Type B pancreatic cell (in vitro differentiated cells): ENCODE measurements around the gene RELL2. TPM values are rescaled to one million over a fixed set of nuclear protein-coding genes. Genes with fewer than 3 reads are reported as not detected.

Experiments used
- DNase-seq: peaks from one replicate; pipeline ENCODE4 v3.0.0; 2021; ENCODE audit warnings: mixed read lengths; ENCODE audit not compliant: unreplicated experiment; ENCODE audit errors: extremely low spot score
- H3K27ac Mint-ChIP-seq: 2 replicates; pipeline ENCODE4 v1.8.0; 2021; ENCODE audit warnings: mild to moderate bottlenecking, mixed read lengths
- H3K27me3 Mint-ChIP-seq: 2 replicates; pipeline ENCODE4 v1.8.0; 2021; ENCODE audit warnings: mixed read lengths
- H3K36me3 Mint-ChIP-seq: 2 replicates; pipeline ENCODE4 v1.8.0; 2021; ENCODE audit warnings: mixed read lengths
- H3K4me1 Mint-ChIP-seq: one replicate; pipeline ENCODE4 v1.8.0; 2021; ENCODE audit warnings: mixed read lengths; ENCODE audit not compliant: unreplicated experiment
- H3K4me3 Mint-ChIP-seq: 2 replicates; pipeline ENCODE4 v1.8.0; 2021; ENCODE audit warnings: mild to moderate bottlenecking, mixed read lengths
- H3K9me3 Mint-ChIP-seq: 2 replicates; pipeline ENCODE4 v1.8.0; 2021; ENCODE audit warnings: mixed read lengths
- total RNA-seq: library from RNA; stranded (reverse); gene quantifications from 2 replicates; pipeline ENCODE4 v1.2.1, GENCODE V29; 2021; ENCODE audit warnings: low replicate concordance
- TF ChIP-seq, protein P1 (sequence below): fragments of 200-600 bp; sonication (generic); conservative IDR thresholded peaks from 2 replicates; pipeline ENCODE4 v1.5.0; 2021; ENCODE audit warnings: antibody characterized with exemption, mild to moderate bottlenecking

Gene RELL2
- total RNA-seq, 1 donor from 2014 or later = 8.1 TPM

DNA sequence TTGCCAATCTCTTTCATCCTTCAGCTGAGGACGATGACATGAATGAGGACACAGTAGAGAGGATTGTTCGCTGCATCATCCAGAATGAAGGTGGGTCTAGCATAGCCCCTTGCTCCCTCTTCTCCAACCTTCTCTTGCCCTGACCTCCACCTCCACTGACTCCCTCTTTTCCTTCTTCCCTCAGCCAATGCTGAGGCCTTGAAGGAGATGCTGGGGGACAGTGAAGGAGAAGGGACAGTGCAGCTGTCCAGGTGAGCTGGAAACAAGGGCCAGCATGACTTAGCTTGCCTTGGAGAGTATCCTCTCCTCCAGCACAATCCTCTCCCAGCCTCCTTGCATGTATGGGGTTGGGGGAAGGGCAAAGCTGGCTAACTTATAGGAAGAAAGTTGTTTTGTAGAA is 2.0 kb downstream of the RELL2 start:
- TF ChIP-seq, protein P1, sequence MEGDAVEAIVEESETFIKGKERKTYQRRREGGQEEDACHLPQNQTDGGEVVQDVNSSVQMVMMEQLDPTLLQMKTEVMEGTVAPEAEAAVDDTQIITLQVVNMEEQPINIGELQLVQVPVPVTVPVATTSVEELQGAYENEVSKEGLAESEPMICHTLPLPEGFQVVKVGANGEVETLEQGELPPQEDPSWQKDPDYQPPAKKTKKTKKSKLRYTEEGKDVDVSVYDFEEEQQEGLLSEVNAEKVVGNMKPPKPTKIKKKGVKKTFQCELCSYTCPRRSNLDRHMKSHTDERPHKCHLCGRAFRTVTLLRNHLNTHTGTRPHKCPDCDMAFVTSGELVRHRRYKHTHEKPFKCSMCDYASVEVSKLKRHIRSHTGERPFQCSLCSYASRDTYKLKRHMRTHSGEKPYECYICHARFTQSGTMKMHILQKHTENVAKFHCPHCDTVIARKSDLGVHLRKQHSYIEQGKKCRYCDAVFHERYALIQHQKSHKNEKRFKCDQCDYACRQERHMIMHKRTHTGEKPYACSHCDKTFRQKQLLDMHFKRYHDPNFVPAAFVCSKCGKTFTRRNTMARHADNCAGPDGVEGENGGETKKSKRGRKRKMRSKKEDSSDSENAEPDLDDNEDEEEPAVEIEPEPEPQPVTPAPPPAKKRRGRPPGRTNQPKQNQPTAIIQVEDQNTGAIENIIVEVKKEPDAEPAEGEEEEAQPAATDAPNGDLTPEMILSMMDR = no peak
- Mint-ChIP-seq H3K4me3 (peak overlapping the region; percentile 80), H3K36me3 (peaks cover 5% of the 10 kb centered on the region), H3K4me1 (peaks cover 15% of the 10 kb centered on the region), H3K27ac (peak overlapping the region; percentile 73), H3K9me3 (no peaks in the 10 kb centered on the region), H3K27me3 (peaks cover 5% of the 10 kb centered on the region)
- DNase-seq = no peak

DNA sequence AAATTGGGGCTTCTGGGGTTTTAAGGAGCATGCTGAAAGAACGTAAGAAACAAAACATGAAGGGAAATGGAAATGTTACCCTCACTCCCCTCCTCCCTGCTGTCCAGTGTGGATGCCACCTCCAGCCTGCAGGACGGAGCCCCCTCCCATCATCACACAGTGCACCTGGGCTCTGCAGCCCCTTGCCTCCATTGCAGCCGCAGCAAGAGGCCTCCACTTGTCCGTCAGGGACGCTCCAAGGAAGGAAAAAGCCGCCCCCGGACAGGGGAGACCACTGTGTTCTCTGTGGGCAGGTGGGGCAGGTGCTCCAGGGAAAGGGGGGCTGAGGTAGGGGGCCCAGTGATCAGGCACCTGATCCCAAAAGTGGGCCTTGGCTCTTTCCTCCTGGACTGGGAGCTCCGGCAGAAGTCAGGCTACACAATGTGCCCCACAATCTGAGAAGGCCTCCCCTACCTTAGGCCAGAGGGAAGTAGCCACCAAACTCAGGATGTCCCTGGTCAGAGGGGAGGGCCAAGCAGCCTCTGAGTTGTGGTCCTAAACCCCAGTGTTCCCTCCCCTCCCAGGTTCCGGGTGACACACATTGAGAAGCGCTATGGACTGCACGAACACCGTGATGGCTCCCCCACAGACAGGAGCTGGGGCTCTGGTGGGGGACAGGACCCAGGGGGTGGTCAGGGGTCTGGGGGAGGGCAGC is 2.7 kb downstream of the RELL2 start:
- Mint-ChIP-seq H3K4me1 (peaks cover 15% of the 10 kb centered on the region), H3K4me3 (no peak overlapping the region), H3K36me3 (no peaks in the 10 kb centered on the region), H3K9me3 (no peaks in the 10 kb centered on the region), H3K27ac (no peak overlapping the region), H3K27me3 (peaks cover 5% of the 10 kb centered on the region)
- TF ChIP-seq, protein P1 = no peak
- DNase-seq = peak; percentile 54

DNA sequence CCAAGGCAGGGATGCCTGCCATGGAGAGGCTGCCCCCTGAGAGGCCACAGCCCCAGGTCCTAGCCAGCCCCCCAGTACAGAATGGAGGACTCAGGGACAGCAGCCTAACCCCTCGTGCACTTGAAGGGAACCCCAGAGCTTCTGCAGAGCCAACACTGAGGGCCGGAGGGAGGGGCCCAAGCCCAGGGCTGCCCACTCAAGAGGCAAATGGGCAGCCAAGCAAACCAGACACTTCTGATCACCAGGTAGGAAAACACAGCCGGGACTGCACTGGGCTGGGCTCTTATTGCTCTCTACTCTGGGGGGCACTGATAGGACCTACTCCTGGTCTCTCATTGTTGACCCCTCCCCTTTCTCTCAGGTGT is 3.2 kb downstream of the RELL2 start:
- TF ChIP-seq, protein P1 = no peak
- H3K9me3 Mint-ChIP-seq = no peaks in the 10 kb centered on the region
- H3K27me3 Mint-ChIP-seq = peaks cover 5% of the 10 kb centered on the region
- H3K4me1 Mint-ChIP-seq = peaks cover 13% of the 10 kb centered on the region
- no peak overlapping the region for H3K27ac Mint-ChIP-seq
- H3K4me3 Mint-ChIP-seq = no peak overlapping the region
- H3K36me3 Mint-ChIP-seq = peaks cover 1% of the 10 kb centered on the region
- peak; percentile 54 for DNase-seq

DNA sequence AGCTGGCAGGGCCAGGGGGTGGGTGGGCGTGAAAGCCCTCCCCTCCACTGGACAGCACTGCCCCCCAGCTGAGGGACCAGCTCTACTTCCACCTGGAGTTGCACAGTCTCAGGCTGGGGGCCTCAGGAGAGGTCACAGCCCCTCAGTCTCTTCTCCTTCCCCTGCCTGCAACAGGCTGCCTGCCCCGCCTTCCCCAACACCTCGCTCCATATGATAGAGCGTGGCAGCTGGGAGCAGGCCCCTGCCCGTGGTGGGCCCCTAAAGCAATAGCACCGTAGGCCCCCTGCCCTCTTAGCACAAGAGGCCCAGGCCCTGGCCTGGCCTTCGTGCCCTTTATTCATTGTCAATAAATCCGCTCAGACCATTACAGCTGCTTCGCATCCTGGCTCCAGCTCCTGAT is 3.9 kb downstream of the RELL2 start:
- Mint-ChIP-seq H3K9me3 (no peaks in the 10 kb centered on the region), H3K27ac (no peak overlapping the region), H3K36me3 (peaks cover 3% of the 10 kb centered on the region), H3K4me1 (peaks cover 6% of the 10 kb centered on the region), H3K27me3 (peaks cover 5% of the 10 kb centered on the region), H3K4me3 (no peak overlapping the region)
- DNase-seq = peak; percentile 56
- TF ChIP-seq, protein P1 = no peak

DNA sequence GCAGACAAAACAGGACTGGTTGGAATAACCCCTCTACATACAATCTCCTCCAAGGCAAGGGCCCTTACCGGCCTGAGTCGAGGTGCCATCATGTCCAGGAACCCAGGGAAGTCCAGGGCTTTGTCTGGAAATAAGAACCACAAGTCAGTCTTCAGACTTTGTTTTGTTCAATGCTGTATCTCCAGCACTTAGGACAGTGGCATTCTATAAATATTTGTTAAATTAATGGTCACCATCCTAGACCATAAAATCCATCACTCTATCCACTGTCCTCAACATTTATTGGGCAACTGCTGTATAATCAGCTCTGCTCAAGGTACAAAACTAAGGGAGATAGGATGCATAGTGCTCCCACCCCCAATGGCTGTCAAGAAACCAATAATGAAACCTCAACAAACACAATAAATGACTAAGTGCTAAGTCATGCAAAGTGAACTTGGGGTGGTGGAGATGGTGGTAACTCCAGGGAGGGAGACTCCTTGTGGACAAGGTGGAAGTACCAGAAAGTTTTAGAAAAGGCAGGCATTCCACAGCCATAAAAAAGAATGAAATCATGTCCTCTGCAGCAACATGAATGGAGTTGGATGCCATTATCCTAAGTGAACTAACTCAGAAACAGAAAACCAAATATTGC is 5.0 kb downstream of the RELL2 start:
- H3K27me3 Mint-ChIP-seq = peaks cover 5% of the 10 kb centered on the region
- H3K4me3 Mint-ChIP-seq = no peak overlapping the region
- DNase-seq = no peak
- H3K4me1 Mint-ChIP-seq = no peaks in the 10 kb centered on the region
- H3K9me3 Mint-ChIP-seq = no peaks in the 10 kb centered on the region
- no peak overlapping the region for H3K27ac Mint-ChIP-seq
- peaks cover 7% of the 10 kb centered on the region for H3K36me3 Mint-ChIP-seq
- TF ChIP-seq, protein P1 = peak; percentile 18
